Vagina (tissue), 2 donors: ENCODE measurements around the gene CLHC1. TPM values are rescaled to one million over a fixed set of nuclear protein-coding genes. Genes with fewer than 3 reads are reported as not detected.

Source experiments
- DNase-seq, 2 donors: peaks; one replicate each; pipeline ENCODE4 v3.0.0-alpha.2; 2017; ENCODE audit errors: extremely low spot score in 2 of 2
- H3K27ac ChIP-seq: fragments of 200-600 bp; sonication (generic); one replicate; pipeline ENCODE4 v1.5.1; 2019
- H3K27me3 ChIP-seq: fragments of 200-600 bp; sonication (generic); one replicate; pipeline ENCODE4 v1.5.1; 2019
- H3K36me3 ChIP-seq, 2 donors: fragments of 200-600 bp; sonication (generic); one replicate each; pipeline ENCODE4 v1.5.1; 2017 to 2019
- H3K4me1 ChIP-seq: fragments of 200-600 bp; sonication (generic); one replicate; pipeline ENCODE4 v1.5.1; 2019
- H3K4me3 ChIP-seq, 2 donors: fragments of 200-600 bp; sonication (generic); 1 replicate in 1 of 2; 2 replicates in 1 of 2; pipeline ENCODE4 v1.5.1; 2016 to 2019
- H3K9me3 ChIP-seq: fragments of 200-600 bp; sonication (generic); one replicate; pipeline ENCODE4 v1.5.1; 2019
- CTCF ChIP-seq, 3 experiments: fragments of 450-650 bp in 2 of 3; fragments of 200-600 bp in 1 of 3; sonication (generic) in 1 of 3; IDR thresholded peaks; one replicate each; pipeline ENCODE4 v1.5.1; 2017 to 2019; ENCODE audit warnings: antibody characterized with exemption in 3 of 3, mild to moderate bottlenecking in 2 of 3, moderate library complexity in 2 of 3
- POLR2A ChIP-seq, 2 donors: fragments of 450-650 bp; IDR thresholded peaks; one replicate each; pipeline ENCODE4 v1.6.1; 2017; ENCODE audit warnings: antibody characterized with exemption in 2 of 2, mild to moderate bottlenecking in 2 of 2, moderate library complexity in 2 of 2
- POLR2AphosphoS5 ChIP-seq, 2 donors: sonication (generic); formaldehyde crosslinking; IDR thresholded peaks; one replicate each; pipeline ENCODE4 v1.9.0; 2017; ENCODE audit warnings: antibody characterized with exemption in 2 of 2, mild to moderate bottlenecking in 2 of 2, low read depth in 1 of 2; ENCODE audit not compliant: insufficient read depth in 1 of 2
- intact Hi-C: fragments of 100-400 bp; cut with DNase I; formaldehyde crosslinking; loops from one replicate; pipeline ENCODE4 v1.15.1; 2023
- total RNA-seq: library from RNA; depleted of rRNA; stranded (reverse); fragments of >200 nt; gene quantifications from one replicate; pipeline ENCODE4 v1.2.3, GENCODE V29; 2016

The CLHC1 gene
- total RNA-seq, 1 donor from 2014 or later: 4.7 TPM

GRCh38 chr2:55156326-55156725 is 75.8 kb downstream of the CLHC1 start:
- no peaks in the 10 kb centered on the region for H3K9me3 ChIP-seq
- no peaks in the 10 kb centered on the region for H3K27me3 ChIP-seq
- no peak for DNase-seq
- intact Hi-C loops: loop anchor here (5.0 kb wide), 1 partner anchor 59 kb away; no protein-coding TSS in a partner anchor
- H3K4me1 ChIP-seq: peaks cover 81% of the 10 kb centered on the region
- H3K27ac ChIP-seq: peak overlapping the region; percentile 71
- no peaks in the 10 kb centered on the region for H3K36me3 ChIP-seq
- TF ChIP-seq POLR2A (IDR thresholded peaks at IDR 0.05) (no peak), POLR2AphosphoS5 (IDR thresholded peaks at IDR 0.05; ENCODE audit: insufficient read depth in 1 of 2, low read depth in 1 of 2) (peak in 1 of 2 donors; percentile 25), CTCF (IDR thresholded peaks at IDR 0.05) (no peak)
- H3K4me3 ChIP-seq: no peak overlapping the region

GRCh38 chr2:55155764-55156281 is 76.3 kb downstream of the CLHC1 start:
- TF ChIP-seq POLR2A (IDR thresholded peaks at IDR 0.05) (no peak), CTCF (IDR thresholded peaks at IDR 0.05) (no peak), POLR2AphosphoS5 (IDR thresholded peaks at IDR 0.05; ENCODE audit: insufficient read depth in 1 of 2, low read depth in 1 of 2) (no peak)
- H3K27ac ChIP-seq: peak overlapping the region; percentile 71
- intact Hi-C loops: loop anchor here (5.0 kb wide), 1 partner anchor 59 kb away; no protein-coding TSS in a partner anchor
- H3K4me3 ChIP-seq: no peak overlapping the region
- H3K27me3 ChIP-seq: no peaks in the 10 kb centered on the region
- H3K4me1 ChIP-seq: peaks cover 82% of the 10 kb centered on the region
- no peak for DNase-seq
- no peaks in the 10 kb centered on the region for H3K36me3 ChIP-seq
- H3K9me3 ChIP-seq: no peaks in the 10 kb centered on the region

GRCh38 chr2:55155206-55155605 is 76.9 kb downstream of the CLHC1 start:
- peak overlapping the region; percentile 71 for H3K27ac ChIP-seq
- H3K9me3 ChIP-seq: no peaks in the 10 kb centered on the region
- intact Hi-C loops: loop anchor here (5.0 kb wide), 1 partner anchor 58 kb away; no protein-coding TSS in a partner anchor
- H3K27me3 ChIP-seq: no peaks in the 10 kb centered on the region
- TF ChIP-seq POLR2A (IDR thresholded peaks at IDR 0.05) (no peak), CTCF (IDR thresholded peaks at IDR 0.05) (no peak)
- peaks cover 82% of the 10 kb centered on the region for H3K4me1 ChIP-seq
- no peak for DNase-seq
- no peak overlapping the region for H3K4me3 ChIP-seq
- no peaks in the 10 kb centered on the region for H3K36me3 ChIP-seq

GRCh38 chr2:55154525-55155030 is 77.5 kb downstream of the CLHC1 start:
- intact Hi-C loops: loop anchor here (5.0 kb wide), 1 partner anchor 57 kb away; no protein-coding TSS in a partner anchor
- H3K27me3 ChIP-seq: no peaks in the 10 kb centered on the region
- peaks cover 82% of the 10 kb centered on the region for H3K4me1 ChIP-seq
- DNase-seq: no peak
- no peak overlapping the region for H3K4me3 ChIP-seq
- TF ChIP-seq POLR2AphosphoS5 (IDR thresholded peaks at IDR 0.05; ENCODE audit: insufficient read depth in 1 of 2, low read depth in 1 of 2): no peak
- TF ChIP-seq CTCF (IDR thresholded peaks at IDR 0.05): no peak
- TF ChIP-seq POLR2A (IDR thresholded peaks at IDR 0.05): no peak
- no peaks in the 10 kb centered on the region for H3K36me3 ChIP-seq
- H3K27ac ChIP-seq: peak overlapping the region; percentile 71
- H3K9me3 ChIP-seq: no peaks in the 10 kb centered on the region

GRCh38 chr2:55153584-55154299 is 78.4 kb downstream of the CLHC1 start:
- TF ChIP-seq POLR2A (IDR thresholded peaks at IDR 0.05) (no peak), CTCF (IDR thresholded peaks at IDR 0.05) (no peak), POLR2AphosphoS5 (IDR thresholded peaks at IDR 0.05; ENCODE audit: insufficient read depth in 1 of 2, low read depth in 1 of 2) (no peak)
- Histone ChIP-seq H3K4me3 (no peak overlapping the region), H3K4me1 (peaks cover 75% of the 10 kb centered on the region), H3K27me3 (no peaks in the 10 kb centered on the region), H3K9me3 (no peaks in the 10 kb centered on the region), H3K27ac (peak overlapping the region; percentile 71), H3K36me3 (no peaks in the 10 kb centered on the region)
- DNase-seq: no peak
- intact Hi-C loops: no loop called here
